ENCODE data around the gene NXPE1.

NXPE1 gene

DNA sequence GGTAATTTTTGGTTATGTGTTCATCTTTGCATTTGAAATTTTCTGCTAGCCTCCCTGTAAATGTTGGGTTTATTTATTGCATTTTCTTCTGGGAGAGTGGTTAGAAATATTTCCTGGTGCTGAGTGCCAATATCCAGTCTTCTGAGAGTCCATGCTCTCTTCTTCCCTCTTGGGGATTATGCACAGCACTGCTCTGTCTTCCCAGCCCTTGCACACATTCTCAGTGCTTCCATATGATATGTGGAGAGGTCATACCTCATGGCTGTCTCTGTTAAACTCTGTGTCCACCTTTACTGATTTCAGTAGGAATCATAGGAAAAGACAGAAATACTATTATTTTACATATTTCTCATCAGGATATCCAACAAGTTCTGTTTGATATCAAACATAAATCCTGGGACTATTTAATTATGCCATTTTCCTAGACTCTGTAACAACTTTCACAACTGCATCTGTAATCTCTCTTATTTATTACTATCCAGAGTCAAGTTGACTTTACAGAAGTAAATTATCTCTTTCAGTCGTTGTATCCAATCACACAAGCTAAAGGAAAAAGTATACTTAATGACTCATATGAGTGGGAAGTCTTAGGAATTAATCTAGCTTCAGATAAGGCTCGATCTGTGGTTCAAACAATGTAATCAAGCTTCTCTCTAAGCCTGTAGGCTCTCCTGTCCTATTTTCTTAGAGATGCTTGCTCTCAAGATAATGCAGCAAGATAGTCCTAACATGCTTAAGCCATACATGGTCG lies 2.7 kb upstream of the NXPE1 start:
- no peak for DNase-seq

DNA sequence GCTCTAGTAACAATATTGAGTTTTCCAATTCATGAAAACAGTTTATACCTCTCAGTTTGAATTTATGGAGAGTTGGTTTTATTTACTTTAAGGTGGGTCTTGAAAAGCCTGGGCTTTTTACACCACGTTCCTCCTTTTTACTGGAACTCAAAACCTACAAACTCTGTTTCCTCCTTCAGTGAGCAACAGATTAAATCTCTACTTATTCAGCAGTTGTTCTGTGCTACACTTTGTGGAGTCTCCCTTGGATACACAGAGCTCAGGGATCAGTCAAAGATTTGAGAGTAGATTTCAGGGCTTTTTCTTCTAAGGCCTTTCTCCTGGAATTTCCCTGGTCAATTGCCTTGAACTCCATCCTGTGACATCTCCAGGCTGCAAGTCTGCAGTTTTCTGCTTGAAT lies 3.5 kb downstream of the NXPE1 start:
- DNase-seq = no peak

DNA sequence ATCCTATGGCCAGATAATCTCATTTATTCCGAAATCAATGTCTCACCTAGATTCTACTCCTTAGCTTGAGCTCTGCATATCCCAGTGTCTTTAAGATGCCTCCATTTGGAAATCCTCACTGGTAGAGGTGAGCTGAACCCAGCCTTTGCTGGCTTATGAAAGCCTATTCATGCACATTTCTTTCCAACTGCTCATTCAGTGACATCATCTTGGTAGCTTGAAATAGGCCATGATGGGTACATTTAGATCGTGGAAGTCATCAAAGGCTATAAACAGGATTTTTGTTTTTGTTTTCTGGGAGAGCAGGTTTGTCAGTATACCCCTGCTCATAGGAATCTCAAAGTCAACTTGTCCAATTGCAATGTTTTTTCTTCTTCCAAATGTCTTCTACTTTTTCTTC lies 6.0 kb downstream of the NXPE1 start:
- no peak for DNase-seq

DNA sequence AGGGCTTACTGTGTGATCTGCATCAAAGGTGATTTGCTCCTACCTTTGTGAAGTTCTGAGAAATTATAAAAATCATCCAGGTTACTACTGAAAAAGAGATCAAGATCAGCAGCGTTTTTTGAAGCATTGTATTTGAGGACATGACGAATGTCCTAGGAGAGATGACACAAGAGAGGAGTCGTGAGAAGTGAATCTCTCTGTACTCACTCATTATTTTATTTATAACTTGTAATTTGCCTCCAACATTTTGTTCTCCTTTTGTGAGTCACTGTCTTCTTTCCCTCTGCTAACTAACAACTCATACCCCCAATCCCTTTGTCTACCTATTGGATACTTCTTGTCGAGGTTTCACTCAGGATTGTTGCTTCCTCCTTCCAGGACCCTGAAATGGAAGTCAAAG lies 8.6 kb downstream of the NXPE1 start:
- DNase-seq = no peak

DNA sequence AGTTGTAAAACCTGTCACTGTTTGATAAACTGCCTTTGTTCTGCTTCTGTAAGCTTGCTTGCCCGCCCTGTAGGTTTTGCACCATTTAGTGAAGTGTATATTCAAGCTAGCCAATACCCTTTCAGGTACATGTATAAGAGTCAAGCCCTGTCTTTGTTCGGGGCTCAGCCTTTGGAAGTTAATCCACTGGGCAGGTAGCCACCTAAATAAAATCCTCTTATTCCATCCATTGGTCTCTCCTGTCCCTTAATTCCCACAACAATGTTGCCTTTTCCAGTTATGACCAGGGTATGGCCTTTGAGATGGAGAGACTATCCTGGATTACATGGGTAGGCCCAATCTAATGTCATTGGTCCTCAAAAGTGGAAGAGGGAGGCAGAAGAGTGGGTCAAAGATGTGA lies 34.0 kb downstream of the NXPE1 start:
- DNase-seq = no peak

DNA sequence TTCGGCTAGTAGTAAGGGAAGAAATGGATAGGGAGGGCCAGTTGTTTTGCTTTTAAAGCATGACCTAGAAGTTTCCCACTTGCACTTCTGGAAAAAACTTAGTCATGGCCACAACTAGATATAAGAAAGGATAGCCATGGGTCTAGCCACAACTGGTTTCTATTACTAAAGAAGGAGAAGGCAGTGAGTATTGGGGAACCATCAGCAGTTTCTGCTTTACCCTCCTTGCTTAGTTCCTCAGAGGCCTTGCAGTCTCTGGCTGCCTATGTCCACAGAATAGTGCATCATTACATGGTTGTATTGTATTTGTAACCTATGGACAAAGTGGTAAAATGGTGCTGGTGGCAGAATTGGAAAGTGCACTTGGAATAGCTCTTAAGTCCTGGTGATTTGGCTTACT lies 35.6 kb downstream of the NXPE1 start:
- DNase-seq = no peak

DNA sequence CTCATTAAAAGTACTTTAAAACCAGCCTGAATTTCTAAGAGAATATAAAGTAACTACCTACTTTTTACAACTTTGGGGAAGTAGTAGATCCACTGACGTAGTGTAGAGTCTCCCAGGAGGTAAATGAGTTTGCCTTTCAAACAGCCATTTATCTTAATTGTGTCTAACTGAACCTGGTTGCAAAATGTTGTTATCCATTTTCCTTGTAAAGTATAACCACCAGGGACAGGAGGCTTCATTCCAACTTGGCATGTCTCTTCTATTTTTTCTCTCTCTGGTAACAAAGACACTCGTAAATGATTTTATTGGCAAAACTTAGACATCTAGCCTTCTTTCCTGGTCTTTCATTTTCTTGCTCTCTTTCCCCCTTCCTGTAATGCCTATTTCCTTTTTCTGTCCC lies 36.9 kb downstream of the NXPE1 start:
- no peak for DNase-seq

DNA sequence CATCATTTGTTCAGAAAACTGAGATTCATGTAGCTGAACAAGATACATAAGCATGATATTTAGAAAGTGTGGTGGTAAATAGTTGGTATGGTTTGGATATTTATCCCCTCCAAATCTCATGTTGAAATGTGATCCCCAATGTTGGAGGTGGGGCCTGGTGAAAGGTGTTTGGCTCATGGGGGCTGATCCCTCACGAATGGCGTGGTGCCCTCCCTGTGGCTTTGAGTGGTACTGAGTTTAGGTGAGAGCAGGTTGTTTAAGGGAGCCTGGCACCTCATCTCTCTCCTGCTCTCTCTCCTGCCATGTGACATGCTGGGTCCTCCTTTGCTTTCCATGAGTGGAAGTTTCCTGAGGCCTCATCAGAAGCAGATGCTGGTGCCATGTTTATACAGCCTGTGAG lies 48.1 kb downstream of the NXPE1 start:
- DNase-seq = no peak

DNA sequence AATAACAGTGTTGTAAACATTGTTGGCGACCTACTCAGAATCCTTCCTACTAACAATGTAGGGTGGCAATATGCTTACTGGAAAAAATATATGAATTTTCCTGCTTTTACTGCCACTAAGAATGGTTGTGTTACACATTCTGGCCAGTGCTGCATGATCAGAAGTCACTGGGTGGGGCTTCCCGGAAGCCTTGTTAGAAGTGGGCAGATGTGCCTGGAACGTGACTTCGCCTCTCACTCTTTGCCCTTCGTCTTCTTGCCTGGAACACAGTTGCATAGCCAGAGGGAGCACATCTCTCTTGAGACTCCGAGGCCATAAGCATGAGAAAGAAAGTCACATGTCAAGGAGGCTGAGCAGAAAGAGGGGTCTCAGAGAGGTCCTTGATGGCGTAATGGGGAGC lies 48.6 kb downstream of the NXPE1 start:
- no peak for DNase-seq

DNA sequence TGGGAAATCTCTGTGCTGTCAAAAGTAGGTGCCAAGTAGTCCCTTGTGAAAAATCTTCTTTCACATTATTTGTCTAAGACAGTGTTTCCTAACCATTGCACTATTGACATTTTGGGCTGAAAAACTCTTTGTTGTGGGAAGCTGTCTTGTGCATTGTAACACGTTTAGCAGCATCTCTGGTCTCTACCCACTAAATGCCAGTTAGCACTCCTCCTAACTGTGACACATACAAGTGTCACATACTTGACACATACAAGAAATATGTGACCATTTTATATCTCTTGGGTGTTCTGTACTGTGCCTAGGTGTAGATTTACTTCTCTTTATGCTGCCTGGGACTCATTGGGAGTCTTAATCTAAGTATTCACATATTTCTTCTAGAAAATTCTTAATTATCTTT lies 57.8 kb downstream of the NXPE1 start:
- no peak for DNase-seq

DNA sequence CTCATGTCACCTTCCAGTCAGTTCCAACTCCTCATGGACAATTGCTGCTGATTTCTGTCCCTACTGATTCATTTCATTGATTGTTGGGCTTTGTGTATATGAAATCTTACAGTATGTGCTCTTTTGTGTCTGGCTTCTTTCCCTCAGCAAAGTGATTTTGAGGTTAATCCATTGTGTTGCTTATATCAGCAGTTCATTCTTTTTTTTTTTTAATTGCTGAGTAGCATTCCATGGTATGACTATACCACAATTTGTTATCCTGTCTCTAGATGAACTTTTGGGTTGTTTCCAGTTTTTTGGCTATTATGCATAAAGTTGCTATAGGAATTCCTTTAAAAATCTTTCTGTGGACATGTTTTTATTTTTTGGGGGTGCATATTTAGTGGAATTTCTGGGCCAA lies 59.9 kb downstream of the NXPE1 start:
- no peak for DNase-seq

DNA sequence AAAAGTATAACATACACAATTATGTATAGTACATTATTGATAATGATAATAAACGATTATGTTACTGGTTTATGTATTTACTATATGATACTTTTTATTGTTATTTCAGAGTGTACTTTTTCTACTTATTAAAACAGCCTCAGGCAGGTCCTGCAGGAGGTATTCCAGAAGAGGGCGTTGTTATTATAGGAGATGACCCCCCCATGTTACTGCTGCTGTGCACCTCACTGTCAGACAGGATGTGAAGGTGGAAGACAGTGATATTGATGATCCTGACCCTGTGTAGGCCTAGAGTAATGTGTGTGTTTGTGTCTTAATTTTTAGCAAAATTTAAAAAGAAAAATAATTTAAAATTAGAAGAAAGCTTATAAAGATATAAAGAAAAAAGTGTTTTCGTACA lies 62.8 kb downstream of the NXPE1 start:
- DNase-seq = no peak

DNA sequence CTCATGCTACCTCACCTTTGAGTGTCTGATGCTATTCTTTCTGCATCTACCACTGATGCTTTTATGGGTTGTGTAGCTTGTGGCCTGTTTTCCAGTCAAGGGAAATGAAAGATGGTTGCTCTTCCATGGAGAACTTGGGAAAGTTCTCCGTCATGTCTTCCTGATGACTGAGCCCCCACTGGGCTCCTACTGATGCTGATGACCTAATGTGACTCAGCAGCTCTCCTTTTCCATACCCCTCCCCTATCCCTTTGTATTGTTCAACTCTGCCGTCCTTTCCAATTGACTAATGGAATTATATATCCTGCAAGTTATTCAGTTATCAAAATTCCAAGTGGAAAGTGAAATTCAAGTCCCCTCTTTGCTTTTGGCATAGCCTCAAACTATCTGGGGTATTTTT lies 75.8 kb downstream of the NXPE1 start:
- DNase-seq = no peak

DNA sequence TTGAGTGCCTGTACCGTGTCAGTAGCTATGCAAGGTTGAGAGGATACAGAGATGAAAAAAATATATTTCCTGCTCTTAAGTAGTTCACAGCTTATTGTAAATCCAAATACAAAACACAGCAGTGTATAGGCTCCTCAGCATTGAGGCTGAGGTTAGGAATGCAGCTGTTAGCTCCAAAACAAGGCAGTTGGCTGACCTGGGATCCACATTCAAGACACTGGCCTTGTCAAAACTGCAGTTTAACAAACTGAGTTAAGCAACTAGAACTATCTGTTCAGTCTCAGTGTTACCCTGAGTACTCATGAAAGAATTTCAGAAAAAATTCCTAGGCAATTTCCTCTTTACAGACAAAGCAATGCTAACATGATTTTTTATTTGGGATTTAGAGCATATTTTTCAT lies 77.6 kb downstream of the NXPE1 start:
- DNase-seq = no peak

DNA sequence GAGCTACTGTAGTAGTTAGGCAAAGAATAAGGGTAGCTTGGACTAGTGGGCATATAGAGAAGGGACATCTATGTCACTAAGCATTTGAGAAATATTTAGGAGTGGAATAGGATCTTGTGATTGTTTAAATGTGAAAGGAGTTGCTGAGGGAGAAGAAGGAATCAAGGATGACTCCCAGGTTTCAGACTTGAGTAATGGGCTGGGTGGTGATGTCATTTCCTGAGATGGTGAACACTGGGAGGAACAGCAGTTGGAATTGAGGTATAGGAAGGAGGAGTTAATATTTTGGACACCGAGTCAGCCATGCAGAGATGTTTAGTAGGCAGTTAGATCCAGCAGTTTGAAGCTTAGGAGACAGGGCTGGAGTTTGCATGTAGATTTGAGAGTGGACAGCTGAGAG lies 80.3 kb downstream of the NXPE1 start:
- DNase-seq = no peak

DNA sequence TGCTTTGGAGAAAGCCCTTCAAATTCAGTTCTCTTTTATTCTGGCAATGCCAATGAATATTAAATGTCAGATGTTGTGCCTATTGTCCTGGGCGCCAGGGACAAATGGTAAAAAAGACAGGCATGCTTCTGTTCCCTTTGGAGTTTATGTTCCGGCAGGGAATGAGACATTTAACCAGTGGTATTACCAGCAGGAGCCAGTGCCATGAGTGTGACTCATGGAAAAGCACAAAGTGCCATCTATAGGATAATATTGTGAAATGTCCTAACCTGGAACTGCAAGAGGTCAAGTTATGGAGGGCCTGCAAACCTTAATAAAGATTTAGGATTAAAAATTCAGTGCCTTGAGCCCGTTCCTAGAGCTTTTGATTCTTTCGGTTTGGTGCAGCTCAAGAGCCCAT lies 80.9 kb downstream of the NXPE1 start:
- DNase-seq = no peak

DNA sequence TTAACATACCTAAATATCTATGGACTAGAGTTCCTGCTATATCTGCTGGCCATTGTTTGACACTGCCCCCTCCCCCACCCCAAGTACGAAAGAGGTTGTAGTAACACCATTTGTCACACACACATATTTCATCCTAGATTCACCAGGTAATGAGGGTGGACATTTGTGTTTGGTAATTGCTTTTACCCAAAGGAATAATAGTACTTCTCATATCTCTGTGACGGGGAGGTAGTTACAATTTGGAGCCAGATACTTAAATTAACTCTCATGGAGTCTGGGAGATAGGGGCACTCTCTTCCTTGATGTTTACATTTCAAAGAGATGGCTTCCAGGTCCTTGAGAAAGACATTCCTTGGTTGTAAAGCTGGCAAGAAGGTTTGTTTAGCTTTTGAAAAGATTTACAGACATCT lies 81.7 kb downstream of the NXPE1 start:
- no peak for DNase-seq

DNA sequence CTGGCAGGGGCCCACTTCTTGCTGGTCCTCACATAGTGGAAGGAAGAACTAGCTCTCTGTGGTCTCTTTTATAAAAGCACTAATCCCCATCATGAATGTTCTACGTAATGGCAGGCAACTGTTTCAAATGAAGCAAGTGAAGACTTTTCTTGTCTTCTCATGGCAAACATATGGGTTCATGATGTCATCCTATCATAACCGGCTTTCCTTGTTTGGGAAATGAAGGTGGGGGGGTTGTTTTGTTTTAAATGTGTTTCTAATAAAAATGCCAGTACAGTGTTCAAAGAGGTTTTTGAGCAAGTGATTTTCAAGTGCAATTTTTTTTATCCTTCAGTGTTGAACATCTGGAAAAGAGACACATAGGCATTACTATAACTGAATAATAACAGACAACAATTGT lies 87.0 kb downstream of the NXPE1 start:
- no peak for DNase-seq
